HFFc6 (cell line): ENCODE measurements around the gene PDE4D. TPM values are rescaled to one million over a fixed set of nuclear protein-coding genes. Genes with fewer than 3 reads are reported as not detected.
A peak's percentile ranks its signal among the peaks of the same experiment; 100 is the strongest.

Experiments used
- DNase-seq: peaks from one replicate; pipeline ENCODE4 v3.0.0-alpha.2; 2018
- H3K27ac Mint-ChIP-seq: 2 replicates; pipeline ENCODE4 v1.8.0; 2020; ENCODE audit warnings: mild to moderate bottlenecking, mixed read lengths
- H3K27me3 Mint-ChIP-seq: 2 replicates; pipeline ENCODE4 v1.8.0; 2021; ENCODE audit warnings: mild to moderate bottlenecking, moderate library complexity, mixed read lengths; ENCODE audit not compliant: insufficient read depth
- H3K36me3 Mint-ChIP-seq: 2 replicates; pipeline ENCODE4 v1.8.0; 2021; ENCODE audit warnings: low read depth, mixed read lengths
- H3K4me1 Mint-ChIP-seq: 2 replicates; pipeline ENCODE4 v1.8.0; 2020; ENCODE audit warnings: low read depth, mixed read lengths
- H3K4me3 Mint-ChIP-seq: 2 replicates; pipeline ENCODE4 v1.8.0; 2020; ENCODE audit warnings: mild to moderate bottlenecking, moderate library complexity, mixed read lengths
- H3K9me3 Mint-ChIP-seq: 2 replicates; pipeline ENCODE4 v1.8.0; 2020; ENCODE audit warnings: mild to moderate bottlenecking, mixed read lengths
- total RNA-seq, 6 experiments: library from RNA; stranded (reverse); fragmentation: NEBNext Ultra II Directional; extraction: Animal tissue kit (Norgen Biotek cat#: 25700); gene quantifications; 2 replicates in 1 of 6; 3 replicates in 5 of 6; pipeline ENCODE4 v1.2.3, GENCODE V29; 2021
- TF ChIP-seq, protein P1 (sequence below): fragments of 200-600 bp; sonication (generic); IDR thresholded peaks from 2 replicates; pipeline ENCODE4 v1.5.0; 2021; ENCODE audit warnings: antibody characterized with exemption, mild to moderate bottlenecking

PDE4D gene
- total RNA-seq, 6 experiments from 2014 or later, result 1.8 to 7.3 (median 6.2) TPM

DNA sequence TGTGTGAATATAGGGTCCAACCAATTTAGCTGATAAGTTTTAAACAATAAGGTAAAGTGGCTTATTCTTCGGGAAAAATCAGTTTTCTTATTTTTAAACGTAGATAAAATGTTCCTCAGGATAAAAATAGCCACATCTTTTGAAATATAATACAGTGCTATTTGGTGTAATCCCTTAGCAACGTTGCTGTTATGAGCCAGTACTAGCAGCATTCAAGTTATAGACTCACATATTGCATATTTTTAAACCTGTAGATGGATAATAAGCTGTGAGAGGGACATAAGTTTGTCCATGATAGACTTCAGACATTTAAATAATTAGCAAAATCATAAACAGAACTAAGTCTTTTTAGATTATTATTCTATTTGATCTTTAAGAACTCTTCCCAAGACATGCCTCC is 6.3 kb downstream of the PDE4D start:
- no peaks in the 10 kb centered on the region for H3K9me3 Mint-ChIP-seq
- no peaks in the 10 kb centered on the region for H3K36me3 Mint-ChIP-seq
- no peak overlapping the region for H3K27ac Mint-ChIP-seq
- H3K4me1 Mint-ChIP-seq, result no peaks in the 10 kb centered on the region
- H3K27me3 Mint-ChIP-seq, result peaks cover 14% of the 10 kb centered on the region
- no peak overlapping the region for H3K4me3 Mint-ChIP-seq
- DNase-seq, result no peak
- TF ChIP-seq, protein P1, sequence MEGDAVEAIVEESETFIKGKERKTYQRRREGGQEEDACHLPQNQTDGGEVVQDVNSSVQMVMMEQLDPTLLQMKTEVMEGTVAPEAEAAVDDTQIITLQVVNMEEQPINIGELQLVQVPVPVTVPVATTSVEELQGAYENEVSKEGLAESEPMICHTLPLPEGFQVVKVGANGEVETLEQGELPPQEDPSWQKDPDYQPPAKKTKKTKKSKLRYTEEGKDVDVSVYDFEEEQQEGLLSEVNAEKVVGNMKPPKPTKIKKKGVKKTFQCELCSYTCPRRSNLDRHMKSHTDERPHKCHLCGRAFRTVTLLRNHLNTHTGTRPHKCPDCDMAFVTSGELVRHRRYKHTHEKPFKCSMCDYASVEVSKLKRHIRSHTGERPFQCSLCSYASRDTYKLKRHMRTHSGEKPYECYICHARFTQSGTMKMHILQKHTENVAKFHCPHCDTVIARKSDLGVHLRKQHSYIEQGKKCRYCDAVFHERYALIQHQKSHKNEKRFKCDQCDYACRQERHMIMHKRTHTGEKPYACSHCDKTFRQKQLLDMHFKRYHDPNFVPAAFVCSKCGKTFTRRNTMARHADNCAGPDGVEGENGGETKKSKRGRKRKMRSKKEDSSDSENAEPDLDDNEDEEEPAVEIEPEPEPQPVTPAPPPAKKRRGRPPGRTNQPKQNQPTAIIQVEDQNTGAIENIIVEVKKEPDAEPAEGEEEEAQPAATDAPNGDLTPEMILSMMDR, result no peak

DNA sequence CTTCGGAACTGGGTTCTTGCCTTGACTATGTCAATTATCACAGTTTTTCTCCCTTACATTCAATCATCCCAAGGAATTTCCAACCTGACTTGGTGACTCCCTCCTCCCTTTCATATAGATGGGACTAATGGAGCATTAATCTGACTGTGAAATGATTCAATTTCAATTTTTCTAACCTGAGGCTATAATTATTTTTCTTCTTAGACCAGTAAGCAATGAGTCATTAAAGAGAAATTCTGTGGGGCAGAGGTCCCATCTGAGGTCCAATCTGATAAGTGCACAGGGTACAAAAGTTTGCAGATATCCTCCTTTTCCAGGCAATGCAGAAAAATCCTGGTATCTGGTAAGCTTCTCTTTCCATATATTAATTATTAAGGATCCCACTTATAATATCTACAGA is 18.9 kb downstream of the PDE4D start:
- H3K36me3 Mint-ChIP-seq, result no peaks in the 10 kb centered on the region
- peak; percentile 59 for DNase-seq

DNA sequence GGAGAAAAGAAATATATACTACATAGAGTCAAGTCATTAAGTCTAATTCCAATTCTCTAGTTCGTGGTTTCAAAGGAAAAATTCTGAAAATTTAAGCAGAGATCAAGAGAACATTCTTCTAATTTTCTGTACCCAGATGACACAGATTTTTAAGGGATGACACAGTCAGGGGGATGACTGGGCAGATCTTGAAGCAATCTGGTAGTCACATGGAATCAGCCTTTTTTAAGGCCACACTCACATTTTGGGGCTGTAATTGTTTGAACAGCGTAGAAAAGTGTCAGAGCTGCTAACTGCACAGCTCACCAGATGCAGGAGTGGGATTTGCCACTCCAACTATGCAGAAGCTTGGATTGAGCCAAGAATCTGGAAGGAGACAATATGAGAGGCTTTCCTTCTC is 20.4 kb downstream of the PDE4D start:
- Mint-ChIP-seq H3K27me3 (no peaks in the 10 kb centered on the region; the same call in 1 of the 2 replicates), H3K36me3 (no peaks in the 10 kb centered on the region; the same call in 1 of the 2 replicates), H3K27ac (peak overlapping the region; percentile 92), H3K9me3 (no peaks in the 10 kb centered on the region), H3K4me3 (peak overlapping the region; percentile 47), H3K4me1 (peaks cover 66% of the 10 kb centered on the region)
- peak; percentile 92 for DNase-seq
- TF ChIP-seq, protein P1, result no peak

More for the DNA sequence above, 18.9 kb downstream of the PDE4D start:
- peak overlapping the region; percentile 41 for H3K4me3 Mint-ChIP-seq
- H3K27ac Mint-ChIP-seq, result peak overlapping the region; percentile 62; the same call in 1 of the 2 replicates
- TF ChIP-seq, protein P1, result no peak
- peaks cover 56% of the 10 kb centered on the region for H3K4me1 Mint-ChIP-seq
- no peaks in the 10 kb centered on the region for H3K9me3 Mint-ChIP-seq
- H3K27me3 Mint-ChIP-seq, result peaks cover 1% of the 10 kb centered on the region; the same call in 1 of the 2 replicates

DNA sequence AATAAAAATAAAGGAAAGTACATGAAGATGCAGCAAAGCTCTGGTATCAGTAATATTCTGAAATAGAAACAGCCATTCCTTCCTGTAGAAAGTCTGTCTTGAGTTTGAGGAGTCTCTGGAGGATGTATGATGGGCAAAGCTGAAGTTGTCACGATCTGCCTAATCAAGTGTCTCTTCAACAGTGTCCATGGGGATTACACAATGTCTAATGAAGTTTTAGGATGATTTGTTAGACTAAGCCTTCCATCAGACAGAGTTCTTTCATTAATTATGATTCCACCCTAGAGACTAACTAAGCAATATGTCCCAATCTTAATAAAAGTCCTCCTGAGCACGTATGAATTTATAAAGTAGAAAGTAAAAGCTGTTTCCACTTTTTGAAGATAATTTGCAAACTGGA is 26.9 kb downstream of the PDE4D start:
- H3K9me3 Mint-ChIP-seq, result no peaks in the 10 kb centered on the region
- no peaks in the 10 kb centered on the region; the same call in 1 of the 2 replicates for H3K36me3 Mint-ChIP-seq
- no peak for DNase-seq
- H3K4me3 Mint-ChIP-seq, result no peak overlapping the region
- TF ChIP-seq, protein P1, result no peak
- H3K27me3 Mint-ChIP-seq, result no peaks in the 10 kb centered on the region; the same call in 1 of the 2 replicates
- H3K27ac Mint-ChIP-seq, result no peak overlapping the region
- H3K4me1 Mint-ChIP-seq, result peaks cover 32% of the 10 kb centered on the region

DNA sequence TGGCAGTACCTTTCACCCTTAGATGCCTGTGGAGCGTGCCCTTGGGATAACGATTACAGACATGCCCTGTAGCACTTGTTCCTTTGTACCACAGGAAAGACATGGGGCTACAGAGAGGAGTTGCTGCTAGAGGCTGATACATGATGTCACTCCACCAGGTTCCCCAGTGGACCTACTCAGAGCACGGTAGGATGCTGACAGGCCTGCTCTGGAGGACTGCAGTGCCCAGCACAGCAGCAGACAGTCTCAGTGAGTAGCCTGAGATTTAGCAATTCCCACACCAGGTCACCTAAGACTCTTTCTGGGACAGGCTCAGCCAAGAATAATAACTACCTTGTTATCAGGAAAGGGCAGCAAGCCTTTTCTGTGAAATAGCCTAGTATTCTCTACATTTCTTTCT is 28.8 kb downstream of the PDE4D start:
- Mint-ChIP-seq H3K9me3 (no peaks in the 10 kb centered on the region), H3K27me3 (no peaks in the 10 kb centered on the region; the same call in 1 of the 2 replicates), H3K27ac (no peak overlapping the region), H3K4me1 (peaks cover 18% of the 10 kb centered on the region), H3K36me3 (no peaks in the 10 kb centered on the region; the same call in 1 of the 2 replicates), H3K4me3 (no peak overlapping the region)
- TF ChIP-seq, protein P1, result no peak
- no peak for DNase-seq

DNA sequence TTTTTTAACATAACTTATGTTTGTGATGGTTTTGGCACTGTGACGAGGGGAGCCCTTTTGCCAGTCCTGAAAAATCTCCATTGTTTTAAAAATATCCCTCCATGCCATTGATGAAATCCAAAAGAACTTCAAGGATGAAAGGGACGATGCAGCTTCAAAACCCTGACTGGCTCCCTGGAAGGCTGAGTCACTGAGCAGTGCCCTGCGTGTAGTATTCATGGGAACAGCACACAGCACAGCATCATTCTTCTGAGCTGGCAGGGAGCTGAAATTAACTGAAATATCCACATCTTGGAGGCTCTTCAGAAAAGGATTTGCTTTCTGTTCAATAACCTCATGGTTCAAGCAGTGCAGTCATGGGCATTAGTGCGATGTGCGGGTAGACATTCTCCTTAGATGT is 29.7 kb downstream of the PDE4D start:
- Mint-ChIP-seq H3K27ac (no peak overlapping the region; the same call in 1 of the 2 replicates), H3K4me3 (no peak overlapping the region), H3K9me3 (no peaks in the 10 kb centered on the region), H3K4me1 (peaks cover 8% of the 10 kb centered on the region), H3K36me3 (no peaks in the 10 kb centered on the region), H3K27me3 (no peaks in the 10 kb centered on the region; the same call in 1 of the 2 replicates)
- TF ChIP-seq, protein P1, result no peak
- peak; percentile 32 for DNase-seq
